ENCODE measurements around the gene SETX. TPM values are rescaled to one million over a fixed set of nuclear protein-coding genes. Genes with fewer than 3 reads are reported as not detected.
"Not testable (repeated sequence)": the region's sequence is repeated elsewhere in the genome, so short reads cannot be mapped to it uniquely, and the experiment has no call there.

Gene SETX
- total and polyA plus RNA-seq, 5 donors: 15.1 to 33.1 (median 30.1) TPM

DNA sequence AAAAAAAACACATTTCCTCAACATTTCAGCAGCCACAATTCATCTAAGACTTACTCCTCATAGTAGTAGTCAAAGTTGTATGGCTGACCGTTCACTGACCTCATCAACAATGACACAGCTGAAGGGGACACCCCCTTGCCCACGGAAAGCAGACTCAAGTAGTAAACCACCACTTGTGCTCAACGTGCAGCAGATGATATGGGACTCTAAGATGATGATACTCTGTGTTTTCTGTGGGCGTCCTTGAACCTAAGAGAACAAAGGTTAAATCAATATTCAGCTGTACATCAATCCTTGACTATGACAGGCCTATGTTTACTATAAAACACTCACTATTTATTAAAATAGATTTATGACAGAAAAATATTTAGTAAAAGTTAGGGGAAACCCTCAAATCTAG lies 71.6 kb downstream of the SETX start:
- Histone ChIP-seq H3K27ac (ENCODE audit: low read length) (no peak overlapping the region), H3K27me3 (ENCODE audit: control insufficient read depth, insufficient read depth) (no peaks in the 10 kb centered on the region), H3K4me1 (ENCODE audit: control insufficient read depth, insufficient read depth, low read length) (no peaks in the 10 kb centered on the region), H3K9me3 (ENCODE audit: control insufficient read depth, low read length) (no peaks in the 10 kb centered on the region), H3K4me3 (ENCODE audit: low read length) (no peak overlapping the region)
- DNase-seq: no peak
- intact Hi-C loops (cut with DNase I): no loop called here
- no peak for ATAC-seq
- 63% methylated on average over 4 of the region's 4 CpGs for WGBS

- no peaks in the 10 kb centered on the region for H3K4me1 ChIP-seq (ENCODE audit: control insufficient read depth, insufficient read depth, low read length)
- ATAC-seq (no peak), DNase-seq (no peak)
- no peak overlapping the region for H3K27ac ChIP-seq (ENCODE audit: low read length)
- no peaks in the 10 kb centered on the region for H3K27me3 ChIP-seq (ENCODE audit: control insufficient read depth, insufficient read depth)
- 88% methylated on average over 2 of the region's 2 CpGs for WGBS
- intact Hi-C loops (cut with DNase I): no loop called here
- no peaks in the 10 kb centered on the region for H3K9me3 ChIP-seq (ENCODE audit: control insufficient read depth, low read length)
- no peak overlapping the region for H3K4me3 ChIP-seq (ENCODE audit: low read length)
These were observed 79.9 kb downstream of the SETX start for GRCh38 chr9:132274861-132275260.

DNA sequence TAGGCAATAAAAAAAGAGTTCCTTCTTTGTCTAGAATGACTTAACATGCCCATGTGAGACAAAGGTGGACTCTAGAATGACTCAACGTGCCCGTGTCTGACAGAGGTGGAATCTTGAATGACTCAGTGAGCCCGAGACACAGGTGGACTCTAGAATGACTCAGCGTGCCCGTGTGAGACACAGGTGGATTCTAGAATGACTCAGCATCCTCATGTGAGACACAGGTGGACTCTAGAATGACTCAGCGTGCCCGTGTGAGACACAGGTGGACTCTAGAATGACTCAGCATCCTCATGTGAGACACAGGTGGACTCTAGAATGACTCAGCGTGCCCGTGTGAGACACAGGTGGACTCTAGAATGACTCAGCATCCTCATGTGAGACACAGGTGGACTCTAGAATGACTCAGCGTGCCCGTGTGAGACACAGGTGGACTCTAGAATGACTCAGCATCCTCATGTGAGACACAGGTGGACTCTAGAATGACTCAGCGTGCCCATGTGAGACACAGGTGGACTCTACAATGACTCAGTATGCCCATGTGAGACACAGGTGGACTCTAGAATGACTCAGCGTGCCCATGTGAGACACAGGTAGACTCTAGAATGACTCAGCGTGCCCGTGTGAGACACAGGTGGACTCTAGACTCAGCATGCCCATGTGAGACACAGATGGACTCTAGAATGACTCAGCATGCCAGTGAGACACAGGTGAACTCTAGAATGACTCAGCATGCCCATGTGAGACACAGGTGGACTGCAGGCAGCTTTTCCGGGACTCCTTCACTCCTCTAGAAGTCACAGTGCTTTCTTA lies 84.9 kb downstream of the SETX start:
- H3K27me3 ChIP-seq (ENCODE audit: control insufficient read depth, insufficient read depth); ATAC-seq; DNase-seq; H3K4me3 ChIP-seq (ENCODE audit: low read length); H3K9me3 ChIP-seq (ENCODE audit: control insufficient read depth, low read length); H3K4me1 ChIP-seq (ENCODE audit: control insufficient read depth, insufficient read depth, low read length): not testable (repeated sequence)
- H3K27ac ChIP-seq (ENCODE audit: low read length): peak overlapping the region; percentile 53
- intact Hi-C loops (cut with DNase I): loop anchor here in 1 of 4 donors (5.0 kb wide), 1 partner anchor 508 kb away; no protein-coding TSS in a partner anchor
- WGBS: 83% methylated on average over 13 of the region's 16 CpGs

- DNase-seq (peak; percentile 54 to 83 (median 83)), ATAC-seq (peak; percentile 67 to 71)
- Histone ChIP-seq H3K9me3 (ENCODE audit: control insufficient read depth, low read length) (no peaks in the 10 kb centered on the region), H3K4me3 (ENCODE audit: low read length) (no peak overlapping the region), H3K4me1 (ENCODE audit: control insufficient read depth, insufficient read depth, low read length) (no peaks in the 10 kb centered on the region), H3K27me3 (ENCODE audit: control insufficient read depth, insufficient read depth) (no peaks in the 10 kb centered on the region), H3K27ac (ENCODE audit: low read length) (no peak overlapping the region)
- intact Hi-C loops (cut with DNase I): loop anchor here in 1 of 4 donors (5.0 kb wide), 1 partner anchor 507 kb away; no protein-coding TSS in a partner anchor
- WGBS: 39% methylated on average over 10 of the region's 10 CpGs
These were observed 85.9 kb downstream of the SETX start for GRCh38 chr9:132268725-132269352.

DNA sequence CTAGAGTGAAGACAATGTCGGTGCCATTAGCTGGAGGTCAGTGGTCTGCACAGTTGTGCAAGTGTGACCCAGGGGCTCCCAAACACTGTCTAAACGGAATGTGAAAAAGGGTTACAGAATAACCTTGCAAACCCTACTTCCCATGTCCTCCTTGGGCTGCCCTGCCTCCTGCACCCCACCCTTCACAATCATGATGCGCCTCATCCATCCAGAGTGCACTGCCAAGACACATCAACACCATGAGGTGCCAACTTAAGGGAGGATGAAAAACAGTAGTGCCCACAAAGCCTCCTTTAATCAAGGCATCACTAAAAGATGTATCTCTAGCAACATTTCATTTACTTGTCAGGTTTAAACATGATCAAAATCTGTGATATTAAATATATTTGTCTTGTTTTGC lies 87.1 kb downstream of the SETX start:
- Histone ChIP-seq H3K4me1 (ENCODE audit: control insufficient read depth, insufficient read depth, low read length) (no peaks in the 10 kb centered on the region), H3K27ac (ENCODE audit: low read length) (peak overlapping the region; percentile 37), H3K9me3 (ENCODE audit: control insufficient read depth, low read length) (no peaks in the 10 kb centered on the region), H3K27me3 (ENCODE audit: control insufficient read depth, insufficient read depth) (no peaks in the 10 kb centered on the region), H3K4me3 (ENCODE audit: low read length) (no peak overlapping the region)
- 64% methylated on average over 3 of the region's 3 CpGs for WGBS
- DNase-seq: peak in 2 of 3 donors; percentile 31 to 71
- intact Hi-C loops (cut with DNase I): loop anchor here in 1 of 4 donors (5.0 kb wide), 1 partner anchor 505 kb away; no protein-coding TSS in a partner anchor
- peak; percentile 82 to 85 for ATAC-seq

GRCh38 chr9:132266017-132266416 lies 88.8 kb downstream of the SETX start:
- DNase-seq (no peak), ATAC-seq (no peak)
- no peaks in the 10 kb centered on the region for H3K9me3 ChIP-seq (ENCODE audit: control insufficient read depth, low read length)
- no peaks in the 10 kb centered on the region for H3K27me3 ChIP-seq (ENCODE audit: control insufficient read depth, insufficient read depth)
- 81% methylated on average over 3 of the region's 3 CpGs for WGBS
- H3K27ac ChIP-seq (ENCODE audit: low read length): peak overlapping the region; percentile 67
- H3K4me1 ChIP-seq (ENCODE audit: control insufficient read depth, insufficient read depth, low read length): no peaks in the 10 kb centered on the region
- intact Hi-C loops (cut with DNase I): loop anchor here in 1 of 4 donors (5.0 kb wide), 1 partner anchor 504 kb away; no protein-coding TSS in a partner anchor
- no peak overlapping the region for H3K4me3 ChIP-seq (ENCODE audit: low read length)

DNA sequence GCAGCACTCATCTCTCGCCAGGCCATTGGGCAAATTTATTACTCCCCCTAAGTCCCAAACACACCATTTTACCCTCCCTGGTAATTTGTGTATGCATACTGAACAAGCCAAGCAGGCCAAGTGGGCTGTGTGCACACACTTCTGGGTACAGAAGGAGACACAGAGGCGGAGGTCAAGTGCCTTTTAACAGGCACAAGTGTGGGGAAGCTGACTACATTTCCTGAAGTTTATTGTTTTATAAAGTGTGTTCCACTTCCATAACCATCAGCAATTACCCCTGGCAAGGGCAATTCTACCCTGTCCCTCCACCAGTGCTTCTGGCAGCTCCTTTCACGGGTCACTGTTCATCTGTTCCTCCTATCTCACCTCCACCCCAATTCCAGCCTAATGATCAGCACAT lies 93.9 kb downstream of the SETX start:
- no peak for ATAC-seq
- no peaks in the 10 kb centered on the region for H3K9me3 ChIP-seq (ENCODE audit: control insufficient read depth, low read length)
- H3K4me3 ChIP-seq (ENCODE audit: low read length): no peak overlapping the region
- WGBS: 81% methylated on average over 3 of the region's 3 CpGs
- H3K27ac ChIP-seq (ENCODE audit: low read length): no peak overlapping the region
- no peak for DNase-seq
- H3K27me3 ChIP-seq (ENCODE audit: control insufficient read depth, insufficient read depth): no peaks in the 10 kb centered on the region
- peaks cover 2% of the 10 kb centered on the region for H3K4me1 ChIP-seq (ENCODE audit: control insufficient read depth, insufficient read depth, low read length)
- intact Hi-C loops (cut with DNase I): no loop called here

- H3K27me3 ChIP-seq (ENCODE audit: control insufficient read depth, insufficient read depth): no peaks in the 10 kb centered on the region
- 90% methylated on average over 20 of the region's 20 CpGs for WGBS
These were observed 104.2 kb downstream of the SETX start for GRCh38 chr9:132250324-132251262.

GRCh38 chr9:132249690-132250089 lies 105.1 kb downstream of the SETX start:
- no peak overlapping the region for H3K27ac ChIP-seq (ENCODE audit: low read length)

More at GRCh38 chr9:132250324-132251262, 104.2 kb downstream of the SETX start:
- Histone ChIP-seq H3K27ac (ENCODE audit: low read length) (no peak overlapping the region), H3K4me3 (ENCODE audit: low read length) (no peak overlapping the region), H3K9me3 (ENCODE audit: control insufficient read depth, low read length) (no peaks in the 10 kb centered on the region), H3K4me1 (ENCODE audit: control insufficient read depth, insufficient read depth, low read length) (no peaks in the 10 kb centered on the region)
- DNase-seq (no peak), ATAC-seq (peak in 1 of 2 donors; percentile 17)
- intact Hi-C loops (cut with DNase I): loop anchor here in 2 of 4 donors (5.0 kb wide), 2 partner anchors 483 to 488 kb away; no protein-coding TSS in a partner anchor

GRCh38 chr9:132249123-132249522 lies 105.7 kb downstream of the SETX start:
- ATAC-seq (no peak), DNase-seq (no peak)
- H3K4me1 ChIP-seq (ENCODE audit: control insufficient read depth, insufficient read depth, low read length): no peaks in the 10 kb centered on the region
- H3K27me3 ChIP-seq (ENCODE audit: control insufficient read depth, insufficient read depth): no peaks in the 10 kb centered on the region
- no peak overlapping the region for H3K4me3 ChIP-seq (ENCODE audit: low read length)
- intact Hi-C loops (cut with DNase I): no loop called here
- H3K27ac ChIP-seq (ENCODE audit: low read length): no peak overlapping the region
- WGBS: 68% methylated on average over 6 of the region's 6 CpGs
- no peaks in the 10 kb centered on the region for H3K9me3 ChIP-seq (ENCODE audit: control insufficient read depth, low read length)

More at GRCh38 chr9:132249690-132250089, 105.1 kb downstream of the SETX start:
- no peak for ATAC-seq
- WGBS: 85% methylated on average over 8 of the region's 8 CpGs
- no peak for DNase-seq
- no peaks in the 10 kb centered on the region for H3K4me1 ChIP-seq (ENCODE audit: control insufficient read depth, insufficient read depth, low read length)
- intact Hi-C loops (cut with DNase I): loop anchor here in 2 of 4 donors (5.0 kb wide), 2 partner anchors 482 to 487 kb away; no protein-coding TSS in a partner anchor
- H3K4me3 ChIP-seq (ENCODE audit: low read length): no peak overlapping the region
- H3K9me3 ChIP-seq (ENCODE audit: control insufficient read depth, low read length): no peaks in the 10 kb centered on the region
- no peaks in the 10 kb centered on the region for H3K27me3 ChIP-seq (ENCODE audit: control insufficient read depth, insufficient read depth)

All from right cardiac atrium (tissue), 5 donors.